Testis (tissue), 2 donors: ENCODE results near the gene HNRNPK.

ENCODE experiments used
- CTCF ChIP-seq, 3 experiments: fragments of 450-650 bp in 2 of 3; fragments of 200-600 bp in 1 of 3; sonication (generic) in 1 of 3; IDR thresholded peaks; one replicate each; pipeline ENCODE4 v1.5.1; 2016 to 2019; ENCODE audit warnings: antibody characterized with exemption in 3 of 3, mild to moderate bottlenecking in 2 of 3, moderate library complexity in 1 of 3
- POLR2A ChIP-seq: fragments of 450-650 bp; IDR thresholded peaks from one replicate; pipeline ENCODE4 v1.6.1; 2017; ENCODE audit warnings: antibody characterized with exemption, mild to moderate bottlenecking, moderate library complexity

- TF ChIP-seq CTCF (IDR thresholded peaks at IDR 0.05) (no peak), POLR2A (no peak)
These were observed 47.2 kb downstream of the HNRNPK start for GRCh38 chr9:83932851-83933250.
